Parathyroid adenoma (tissue), 2 donors: ENCODE measurements around the gene MMS22L.

ENCODE experiments used
- H2AFZ ChIP-seq: fragments of 300-600 bp; sonication (generic); one replicate; pipeline ENCODE4 v1.7.0; 2017; ENCODE audit warnings: antibody characterized with exemption, mild to moderate bottlenecking
- H3K27ac ChIP-seq: fragments of 300-600 bp; sonication (generic); one replicate; pipeline ENCODE4 v1.7.0; 2017
- H3K27me3 ChIP-seq: fragments of 300-600 bp; sonication (generic); one replicate; pipeline ENCODE4 v1.7.0; 2017; ENCODE audit warnings: low read length; ENCODE audit not compliant: control insufficient read depth, insufficient read depth
- H3K36me3 ChIP-seq: fragments of 300-600 bp; sonication (generic); one replicate; pipeline ENCODE4 v1.7.0; 2017; ENCODE audit warnings: low read length; ENCODE audit not compliant: control insufficient read depth, insufficient read depth
- H3K4me1 ChIP-seq: fragments of 300-600 bp; sonication (generic); one replicate; pipeline ENCODE4 v1.7.0; 2017; ENCODE audit warnings: control low read depth
- H3K4me2 ChIP-seq: fragments of 300-600 bp; sonication (generic); one replicate; pipeline ENCODE4 v1.7.0; 2017; ENCODE audit warnings: low read length
- H3K4me3 ChIP-seq: fragments of 300-600 bp; sonication (generic); one replicate; pipeline ENCODE4 v1.7.0; 2017; ENCODE audit warnings: low read depth, low read length
- H3K79me2 ChIP-seq: fragments of 300-600 bp; sonication (generic); one replicate; pipeline ENCODE4 v1.7.0; 2017; ENCODE audit warnings: control low read depth
- H3K9ac ChIP-seq: fragments of 300-600 bp; sonication (generic); one replicate; pipeline ENCODE4 v1.7.0; 2017; ENCODE audit warnings: mild to moderate bottlenecking
- H3K9me3 ChIP-seq: fragments of 300-600 bp; sonication (generic); one replicate; pipeline ENCODE4 v1.7.0; 2017; ENCODE audit warnings: low read length; ENCODE audit not compliant: control insufficient read depth
- CTCF ChIP-seq: fragments of 300-600 bp; sonication (generic); IDR thresholded peaks from one replicate; pipeline ENCODE4 v1.7.0; 2017; ENCODE audit warnings: antibody characterized with exemption, mild to moderate bottlenecking
- donor health status: primary hyperparathyroidism.

The MMS22L gene

GRCh38 chr6:97222903-97223302 lies 60.1 kb downstream of the MMS22L start:
- H3K9ac ChIP-seq = no peak overlapping the region
- H3K27ac ChIP-seq = no peak overlapping the region
- no peaks in the 10 kb centered on the region for H3K9me3 ChIP-seq
- H3K79me2 ChIP-seq = no peaks in the 10 kb centered on the region
- no peak overlapping the region for H3K4me3 ChIP-seq
- H2AFZ ChIP-seq = no peak overlapping the region
- H3K36me3 ChIP-seq = no peaks in the 10 kb centered on the region
- no peak for TF ChIP-seq CTCF
- H3K27me3 ChIP-seq = no peaks in the 10 kb centered on the region
- H3K4me2 ChIP-seq = no peak overlapping the region
- H3K4me1 ChIP-seq = no peaks in the 10 kb centered on the region

- no peak overlapping the region for H3K4me2 ChIP-seq
- no peaks in the 10 kb centered on the region for H3K9me3 ChIP-seq
- no peak overlapping the region for H3K27ac ChIP-seq
- no peaks in the 10 kb centered on the region for H3K27me3 ChIP-seq
- H3K9ac ChIP-seq = no peak overlapping the region
- no peaks in the 10 kb centered on the region for H3K79me2 ChIP-seq
- H3K4me1 ChIP-seq = no peaks in the 10 kb centered on the region
- no peak overlapping the region for H3K4me3 ChIP-seq
- TF ChIP-seq CTCF = no peak
- H2AFZ ChIP-seq = no peak overlapping the region
- no peaks in the 10 kb centered on the region for H3K36me3 ChIP-seq
Measured at GRCh38 chr6:97218912-97219311, 64.1 kb downstream of the MMS22L start.

GRCh38 chr6:97215157-97215769 lies 67.8 kb downstream of the MMS22L start:
- Histone ChIP-seq H3K79me2 (no peaks in the 10 kb centered on the region), H2AFZ (no peak overlapping the region), H3K4me3 (no peak overlapping the region), H3K27ac (no peak overlapping the region), H3K27me3 (no peaks in the 10 kb centered on the region), H3K9ac (no peak overlapping the region), H3K4me1 (no peaks in the 10 kb centered on the region), H3K36me3 (no peaks in the 10 kb centered on the region), H3K4me2 (no peak overlapping the region), H3K9me3 (no peaks in the 10 kb centered on the region)
- TF ChIP-seq CTCF = peak; percentile 21

- Histone ChIP-seq H3K4me1 (no peaks in the 10 kb centered on the region), H3K9me3 (no peaks in the 10 kb centered on the region), H3K4me2 (no peak overlapping the region), H3K9ac (no peak overlapping the region), H3K4me3 (no peak overlapping the region), H3K27ac (no peak overlapping the region), H3K27me3 (no peaks in the 10 kb centered on the region), H2AFZ (no peak overlapping the region), H3K36me3 (no peaks in the 10 kb centered on the region), H3K79me2 (no peaks in the 10 kb centered on the region)
- no peak for TF ChIP-seq CTCF
Measured at GRCh38 chr6:97214671-97215070, 68.3 kb downstream of the MMS22L start.

- Histone ChIP-seq H3K79me2 (no peaks in the 10 kb centered on the region), H3K36me3 (no peaks in the 10 kb centered on the region), H3K4me2 (no peak overlapping the region), H3K27me3 (no peaks in the 10 kb centered on the region), H3K27ac (no peak overlapping the region), H3K4me1 (no peaks in the 10 kb centered on the region), H2AFZ (no peak overlapping the region), H3K9me3 (no peaks in the 10 kb centered on the region), H3K9ac (no peak overlapping the region), H3K4me3 (no peak overlapping the region)
- TF ChIP-seq CTCF = no peak
Measured at GRCh38 chr6:97207383-97207782, 75.6 kb downstream of the MMS22L start.
